OCI-LY1 (cell line): ENCODE results near the gene LAMA5.

ENCODE experiments used
- H2AFZ ChIP-seq: fragments of 200-600 bp; sonication (generic), shearing (Covaris generic); 2 replicates; pipeline ENCODE4 v1.6.0; 2014; ENCODE audit warnings: antibody characterized with exemption, mild to moderate bottlenecking, low read length
- H3F3A ChIP-seq: fragments of 200-600 bp; sonication (generic), shearing (Covaris generic); 2 replicates; pipeline ENCODE4 v1.6.0; 2014; ENCODE audit warnings: mild to moderate bottlenecking, antibody characterized with exemption, low read length, moderate library complexity; ENCODE audit not compliant: insufficient read depth
- H3K27ac ChIP-seq: fragments of 200-600 bp; sonication (generic); 2 replicates; pipeline ENCODE4 v1.5.1; 2014; ENCODE audit warnings: low read length, mixed run types, mild to moderate bottlenecking, low read depth; ENCODE audit not compliant: poor library complexity, severe bottlenecking
- H3K27me3 ChIP-seq: fragments of 200-600 bp; sonication (generic); 2 replicates; pipeline ENCODE4 v1.6.0; 2014; ENCODE audit warnings: antibody characterized with exemption, mild to moderate bottlenecking, low read length, moderate library complexity; ENCODE audit not compliant: insufficient read depth
- H3K36me3 ChIP-seq: fragments of 200-600 bp; sonication (generic); 2 replicates; pipeline ENCODE4 v1.6.1; 2014; ENCODE audit warnings: mild to moderate bottlenecking, antibody characterized with exemption, low read length, moderate library complexity, mixed read lengths; ENCODE audit not compliant: insufficient read depth
- H3K4me1 ChIP-seq: fragments of 200-600 bp; sonication (generic); 2 replicates; pipeline ENCODE4 v1.5.1; 2014; ENCODE audit warnings: mild to moderate bottlenecking, low read length, moderate library complexity; ENCODE audit not compliant: insufficient read depth, severe bottlenecking
- H3K4me2 ChIP-seq: fragments of 200-600 bp; sonication (generic), shearing (Covaris generic); 2 replicates; pipeline ENCODE4 v1.6.1; 2014; ENCODE audit warnings: low read length
- H3K4me3 ChIP-seq: fragments of 200-600 bp; sonication (generic); 2 replicates; pipeline ENCODE4 v1.5.1; 2014; ENCODE audit warnings: low read length, low read depth, mild to moderate bottlenecking, mixed read lengths; ENCODE audit not compliant: poor library complexity, severe bottlenecking
- H3K79me2 ChIP-seq: fragments of 200-600 bp; shearing (Covaris generic); 2 replicates; pipeline ENCODE4 v1.6.1; 2016; ENCODE audit warnings: mixed run types, low read length, mixed read lengths; ENCODE audit not compliant: insufficient read depth
- H3K9ac ChIP-seq: fragments of 200-600 bp; sonication (generic), shearing (Covaris generic); 2 replicates; pipeline ENCODE4 v1.6.1; 2014; ENCODE audit warnings: mild to moderate bottlenecking, low read length, mixed read lengths
- H3K9me2 ChIP-seq: fragments of 200-600 bp; sonication (generic), shearing (Covaris generic); 2 replicates; pipeline ENCODE4 v1.6.1; 2014; ENCODE audit warnings: low read depth, mild to moderate bottlenecking, low read length, mixed read lengths
- H3K9me3 ChIP-seq: fragments of 200-600 bp; shearing (Covaris generic); 2 replicates; pipeline ENCODE4 v1.6.1; 2014; ENCODE audit warnings: low read length, mixed read lengths
- H4K20me1 ChIP-seq: fragments of 200-600 bp; sonication (generic), shearing (Covaris generic); 2 replicates; pipeline ENCODE4 v1.6.0; 2016; ENCODE audit warnings: mild to moderate bottlenecking, low read length; ENCODE audit not compliant: insufficient read depth
- CTCF ChIP-seq: fragments of 200-600 bp; sonication (generic), shearing (Covaris generic); IDR thresholded peaks from 2 replicates; pipeline ENCODE4 v1.5.1; 2017; ENCODE audit warnings: mild to moderate bottlenecking, antibody characterized with exemption, low read length, moderate library complexity, mixed read lengths
- EZH2 ChIP-seq: fragments of 200-600 bp; sonication (generic), shearing (Covaris generic); IDR thresholded peaks from 2 replicates; pipeline ENCODE4 v1.8.0; 2017; ENCODE audit warnings: borderline replicate concordance, mixed run types, mild to moderate bottlenecking, antibody characterized with exemption, low read length, moderate library complexity, mixed read lengths

LAMA5 gene

GRCh38 chr20:62263396-62263795, 103.7 kb downstream of the LAMA5 start:
- Histone ChIP-seq H3F3A (no peaks in the 10 kb centered on the region), H3K4me2 (no peak overlapping the region), H3K27me3 (no peaks in the 10 kb centered on the region), H3K4me1 (no peaks in the 10 kb centered on the region), H3K9me2 (no peaks in the 10 kb centered on the region), H3K36me3 (peaks cover 48% of the 10 kb centered on the region), H3K9me3 (peaks cover 3% of the 10 kb centered on the region; the same call in 1 of the 2 replicates), H3K27ac (no peak overlapping the region), H3K9ac (no peak overlapping the region), H2AFZ (no peak overlapping the region), H3K4me3 (no peak overlapping the region), H3K79me2 (no peaks in the 10 kb centered on the region), H4K20me1 (no peaks in the 10 kb centered on the region)
- TF ChIP-seq EZH2: no peak
- TF ChIP-seq CTCF: no peak

- H3K4me2 ChIP-seq: no peak overlapping the region
- H2AFZ ChIP-seq: no peak overlapping the region
- H3K79me2 ChIP-seq: no peaks in the 10 kb centered on the region
- peaks cover 3% of the 10 kb centered on the region; the same call in 1 of the 2 replicates for H3K9me3 ChIP-seq
- H4K20me1 ChIP-seq: no peaks in the 10 kb centered on the region
- no peaks in the 10 kb centered on the region for H3K4me1 ChIP-seq
- H3K9me2 ChIP-seq: no peaks in the 10 kb centered on the region
- peaks cover 50% of the 10 kb centered on the region for H3K36me3 ChIP-seq
- no peaks in the 10 kb centered on the region for H3F3A ChIP-seq
- no peak for TF ChIP-seq EZH2
- no peak for TF ChIP-seq CTCF
- no peak overlapping the region for H3K4me3 ChIP-seq
- H3K9ac ChIP-seq: no peak overlapping the region
- H3K27me3 ChIP-seq: no peaks in the 10 kb centered on the region
- H3K27ac ChIP-seq: no peak overlapping the region
These were observed 105.0 kb downstream of the LAMA5 start for GRCh38 chr20:62262064-62262463.

- Histone ChIP-seq H3K27me3 (no peaks in the 10 kb centered on the region), H4K20me1 (no peaks in the 10 kb centered on the region), H2AFZ (no peak overlapping the region)
These were observed 107.9 kb downstream of the LAMA5 start for GRCh38 chr20:62259294-62259565.

More at GRCh38 chr20:62259294-62259565, 107.9 kb downstream of the LAMA5 start:
- no peak for TF ChIP-seq CTCF
- Histone ChIP-seq H3K36me3 (peaks cover 34% of the 10 kb centered on the region), H3K4me1 (peaks cover 7% of the 10 kb centered on the region), H3K9me3 (no peaks in the 10 kb centered on the region), H3K27ac (no peak overlapping the region), H3K9ac (no peak overlapping the region), H3K4me3 (no peak overlapping the region), H3K4me2 (no peak overlapping the region), H3F3A (no peaks in the 10 kb centered on the region), H3K79me2 (no peaks in the 10 kb centered on the region), H3K9me2 (no peaks in the 10 kb centered on the region)
